Iris pigment epithelial cell (primary cell): ENCODE data around the gene DSG4.
A peak's percentile ranks its signal among the peaks of the same experiment; 100 is the strongest.

Experiments
- DNase-seq: peaks from one replicate; pipeline ENCODE4 v3.0.0-alpha.2; 2011; ENCODE audit warnings: low read depth

Gene DSG4

GRCh38 chr18:31407649-31408048 lies 31.1 kb downstream of the DSG4 start:
- no peak for DNase-seq

GRCh38 chr18:31409276-31409675 lies 32.7 kb downstream of the DSG4 start:
- DNase-seq = no peak

- DNase-seq = no peak
Observed at GRCh38 chr18:31410716-31411483, 34.3 kb downstream of the DSG4 start.

- DNase-seq = no peak
Observed at GRCh38 chr18:31413137-31413536, 36.6 kb downstream of the DSG4 start.

- no peak for DNase-seq
Observed at GRCh38 chr18:31417850-31418249, 41.3 kb downstream of the DSG4 start.

GRCh38 chr18:31419457-31419932 lies 42.9 kb downstream of the DSG4 start:
- DNase-seq = no peak

- no peak for DNase-seq
Observed at GRCh38 chr18:31420032-31420431, 43.5 kb downstream of the DSG4 start.

GRCh38 chr18:31420524-31420923 lies 43.9 kb downstream of the DSG4 start:
- no peak for DNase-seq

- DNase-seq = peak; percentile 21
Observed at GRCh38 chr18:31424383-31424988, 47.9 kb downstream of the DSG4 start.

- no peak for DNase-seq
Observed at GRCh38 chr18:31426021-31426420, 49.4 kb downstream of the DSG4 start.

- no peak for DNase-seq
Observed at GRCh38 chr18:31426871-31427406, 50.4 kb downstream of the DSG4 start.

- no peak for DNase-seq
Observed at GRCh38 chr18:31428211-31428610, 51.6 kb downstream of the DSG4 start.

- DNase-seq = no peak
Observed at GRCh38 chr18:31429623-31430022, 53.0 kb downstream of the DSG4 start.

- no peak for DNase-seq
Observed at GRCh38 chr18:31430072-31430471, 53.5 kb downstream of the DSG4 start.

- no peak for DNase-seq
Observed at GRCh38 chr18:31430554-31430953, 54.0 kb downstream of the DSG4 start.

GRCh38 chr18:31432316-31432715 lies 55.7 kb downstream of the DSG4 start:
- DNase-seq = no peak

- DNase-seq = no peak
Observed at GRCh38 chr18:31436825-31437224, 60.2 kb downstream of the DSG4 start.

- no peak for DNase-seq
Observed at GRCh38 chr18:31438402-31438801, 61.8 kb downstream of the DSG4 start.

- no peak for DNase-seq
Observed at GRCh38 chr18:31439807-31440325, 63.3 kb downstream of the DSG4 start.

GRCh38 chr18:31440787-31441186 lies 64.2 kb downstream of the DSG4 start:
- no peak for DNase-seq

- DNase-seq = no peak
Observed at GRCh38 chr18:31441493-31441892, 64.9 kb downstream of the DSG4 start.

GRCh38 chr18:31444142-31444541 lies 67.6 kb downstream of the DSG4 start:
- DNase-seq = no peak

- DNase-seq = no peak
Observed at GRCh38 chr18:31445908-31446307, 69.3 kb downstream of the DSG4 start.
